Forelimb muscle (tissue), 1 donor: Measurements from ENCODE around the gene COL18A1. TPM values are rescaled to one million over a fixed set of nuclear protein-coding genes. Genes with fewer than 3 reads are reported as not detected.
"Not testable (repeated sequence)": the region's sequence is repeated elsewhere in the genome, so short reads cannot be mapped to it uniquely, and the experiment has no call there.

Experiments
- DNase-seq: peaks from one replicate; pipeline ENCODE4 v3.0.0-alpha.2; 2013; ENCODE audit warnings: low read depth
- polyA plus RNA-seq: library from polyadenylated mRNA; unstranded; fragments of 120-200 nt; gene quantifications from one replicate; pipeline ENCODE4 v1.2.1, GENCODE V29; 2013; ENCODE audit not compliant: insufficient read length

Gene COL18A1
- polyA plus RNA-seq, 1 donor: 73.4 TPM

GRCh38 chr21:45367402-45368351, 37.3 kb upstream of the COL18A1 start:
- no peak for DNase-seq

GRCh38 chr21:45369018-45369417, 35.9 kb upstream of the COL18A1 start:
- not testable (repeated sequence) for DNase-seq

- DNase-seq: no peak
These were observed 34.4 kb upstream of the COL18A1 start for GRCh38 chr21:45370575-45370974.

GRCh38 chr21:45371081-45371480, 33.9 kb upstream of the COL18A1 start:
- no peak for DNase-seq

GRCh38 chr21:45371655-45372054, 33.3 kb upstream of the COL18A1 start:
- no peak for DNase-seq

GRCh38 chr21:45372732-45373355, 32.1 kb upstream of the COL18A1 start:
- DNase-seq: no peak

GRCh38 chr21:45373991-45374816, 30.8 kb upstream of the COL18A1 start:
- no peak for DNase-seq

GRCh38 chr21:45374826-45375455, 30.0 kb upstream of the COL18A1 start:
- DNase-seq: no peak

- no peak for DNase-seq
These were observed 28.3 kb upstream of the COL18A1 start for GRCh38 chr21:45376459-45377324.

GRCh38 chr21:45377325-45377709, 27.6 kb upstream of the COL18A1 start:
- no peak for DNase-seq

GRCh38 chr21:45377866-45378257, 27.1 kb upstream of the COL18A1 start:
- no peak for DNase-seq

- no peak for DNase-seq
These were observed 26.6 kb upstream of the COL18A1 start for GRCh38 chr21:45378258-45378966.

GRCh38 chr21:45379171-45379900, 25.6 kb upstream of the COL18A1 start:
- DNase-seq: no peak

- DNase-seq: no peak
These were observed 25.0 kb upstream of the COL18A1 start for GRCh38 chr21:45379901-45380330.

- no peak for DNase-seq
These were observed 24.4 kb upstream of the COL18A1 start for GRCh38 chr21:45380566-45380965.

- no peak for DNase-seq
These were observed 23.8 kb upstream of the COL18A1 start for GRCh38 chr21:45381036-45381787.

GRCh38 chr21:45381865-45382696, 22.9 kb upstream of the COL18A1 start:
- no peak for DNase-seq

- DNase-seq: no peak
These were observed 22.3 kb upstream of the COL18A1 start for GRCh38 chr21:45382697-45382997.
